HG03571 (cell line): ENCODE data around the gene C16orf87.
A peak's percentile ranks its signal among the peaks of the same experiment; 100 is the strongest.
"Not testable (repeated sequence)": the region's sequence is repeated elsewhere in the genome, so short reads cannot be mapped to it uniquely, and the experiment has no call there.

Experiments used
- ATAC-seq: cut with Tn5 transposase; IDR thresholded peaks from one replicate; pipeline ENCODE4 v1.9.1; 2021; ENCODE audit not compliant: unreplicated experiment

C16orf87 gene, protein sequence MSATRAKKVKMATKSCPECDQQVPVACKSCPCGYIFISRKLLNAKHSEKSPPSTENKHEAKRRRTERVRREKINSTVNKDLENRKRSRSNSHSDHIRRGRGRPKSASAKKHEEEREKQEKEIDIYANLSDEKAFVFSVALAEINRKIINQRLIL

DNA sequence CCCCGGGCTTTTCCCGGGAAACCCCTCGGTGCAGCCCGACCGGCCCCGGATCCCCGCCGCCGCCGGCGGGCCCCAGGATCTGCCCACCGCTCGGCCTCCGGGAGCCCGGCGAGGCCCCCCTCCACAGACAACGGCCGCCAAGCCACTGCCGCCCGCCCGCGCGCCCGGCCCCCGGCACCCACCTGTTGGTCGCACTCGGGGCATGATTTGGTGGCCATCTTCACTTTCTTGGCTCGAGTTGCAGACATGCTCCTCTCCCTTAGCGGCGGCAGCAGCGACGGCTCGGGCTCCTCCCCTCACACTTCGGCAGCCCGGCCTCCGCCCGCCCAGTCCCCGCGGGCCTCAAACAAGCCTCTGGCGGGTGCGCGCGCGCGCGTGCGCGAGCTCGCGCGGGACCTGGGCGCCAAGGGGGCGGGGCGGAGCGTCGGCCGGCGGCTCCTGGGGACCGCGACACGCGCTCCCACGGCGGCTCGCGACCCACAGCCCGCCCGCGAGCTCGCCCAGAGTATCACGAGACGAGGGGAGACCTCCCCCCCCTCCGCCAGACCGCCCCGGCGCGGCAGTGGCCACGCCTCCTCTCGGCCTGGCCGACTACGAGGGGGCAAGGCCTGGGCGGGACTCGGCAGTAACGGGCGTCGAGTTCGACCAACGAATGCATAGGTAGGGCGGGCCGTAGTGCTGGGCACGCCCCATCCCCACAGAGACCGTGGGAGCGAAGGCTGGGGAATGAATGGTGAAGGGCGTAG is at the start of gene C16orf87:
Gene C16orf87, minus strand, starts transcription at position 279 of the 746 bp plus-strand sequence. Its CDS starts 31 bp downstream, at position 248.
- ATAC-seq = peak; percentile 94

DNA sequence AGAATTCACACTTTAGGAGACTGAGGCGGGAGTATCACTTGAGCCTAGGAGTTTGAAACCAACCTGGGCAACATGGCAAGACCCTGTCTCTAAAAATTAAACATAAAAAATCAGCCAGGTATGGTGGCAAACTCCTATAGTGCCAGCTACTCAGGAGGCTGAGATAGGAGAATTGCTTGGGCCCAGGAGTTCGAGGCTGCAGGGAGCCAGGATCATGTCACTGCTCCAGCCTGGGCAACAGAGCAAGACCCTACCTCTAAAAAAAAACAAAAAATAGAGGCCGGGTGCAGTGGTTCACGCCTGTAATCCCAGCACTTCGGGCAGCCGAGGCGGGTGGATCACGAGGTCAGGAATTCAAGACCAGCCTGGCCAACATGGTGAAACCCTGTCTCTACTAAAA is 44.3 kb upstream of the C16orf87 start:
- no peak for ATAC-seq

- no peak for ATAC-seq
Observed at GRCh38 chr16:46873201-46873600, 42.2 kb upstream of the C16orf87 start.

- no peak for ATAC-seq
Observed at GRCh38 chr16:46871597-46871996, 40.6 kb upstream of the C16orf87 start.

DNA sequence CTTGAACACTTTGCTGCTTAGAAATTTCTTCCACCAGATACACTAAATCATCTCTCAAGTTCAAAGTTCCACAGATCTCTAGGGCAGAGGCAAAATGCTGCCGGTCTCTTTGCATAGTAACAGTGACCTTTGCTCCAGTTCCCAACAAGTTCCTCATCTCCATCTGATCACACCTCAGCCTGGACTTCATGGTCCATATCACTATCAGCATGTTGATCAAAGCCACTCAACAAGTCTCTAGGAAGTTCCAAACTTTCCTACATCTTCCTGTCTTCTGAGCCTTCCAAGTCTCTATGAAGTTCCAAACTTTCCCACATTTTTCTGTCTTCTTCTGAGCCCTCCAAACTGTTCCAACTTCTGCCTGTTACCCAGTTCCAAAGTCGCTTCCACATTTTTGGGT is 37.9 kb upstream of the C16orf87 start:
- ATAC-seq = not testable (repeated sequence)

GRCh38 chr16:46867486-46867885 is 36.5 kb upstream of the C16orf87 start:
- not testable (repeated sequence) for ATAC-seq

GRCh38 chr16:46866286-46866685 is 35.3 kb upstream of the C16orf87 start:
- no peak for ATAC-seq

GRCh38 chr16:46862555-46863447 is 31.8 kb upstream of the C16orf87 start:
- ATAC-seq = no peak

- no peak for ATAC-seq
Observed at GRCh38 chr16:46859719-46860152, 28.8 kb upstream of the C16orf87 start.

DNA sequence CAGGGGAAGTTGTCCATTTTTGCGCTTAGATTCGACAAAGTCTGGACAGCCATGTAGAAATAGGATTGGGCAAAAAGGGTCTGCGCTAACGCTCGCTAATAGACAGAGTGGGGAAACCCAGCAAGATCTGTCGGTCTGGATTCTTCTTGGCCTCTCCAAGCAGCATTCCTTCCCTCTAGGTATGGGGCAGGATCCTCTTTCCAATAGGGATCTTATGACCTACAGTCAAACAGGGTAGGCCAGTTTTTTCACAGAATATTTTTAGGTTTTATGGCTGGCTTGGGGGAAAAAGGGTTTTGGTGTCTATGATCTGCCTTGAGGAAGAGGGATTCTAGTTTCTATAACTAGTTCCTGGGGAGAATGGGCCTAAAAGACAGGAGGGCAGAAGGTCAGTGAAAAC is 27.2 kb upstream of the C16orf87 start:
- ATAC-seq = no peak

DNA sequence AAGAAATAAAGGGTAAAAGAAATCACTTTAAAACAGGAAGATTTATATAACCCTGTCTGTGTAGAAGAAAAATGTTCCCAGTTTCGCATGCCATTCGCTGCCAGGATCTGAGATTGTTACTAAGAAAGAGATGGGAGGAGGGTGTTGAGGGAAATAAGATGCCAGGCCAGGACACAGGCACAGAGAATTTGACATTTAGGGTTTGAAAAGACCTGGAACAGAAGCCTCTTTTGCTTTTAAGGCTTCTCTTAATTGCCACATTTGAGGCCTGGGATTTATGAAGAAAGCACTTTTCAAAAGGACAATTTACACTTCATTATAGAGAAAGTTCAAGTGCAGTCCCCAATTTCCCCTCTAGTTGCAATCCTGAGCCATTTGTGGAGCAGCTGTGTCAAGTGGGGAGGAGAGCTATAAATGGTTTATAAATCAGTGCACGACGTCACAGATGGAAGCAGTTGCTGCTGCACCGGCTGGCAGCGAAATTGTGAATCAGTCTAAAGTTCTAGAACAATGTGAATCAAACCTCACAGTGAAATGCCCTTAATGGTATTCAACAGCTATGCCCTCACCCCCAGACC is 26.5 kb upstream of the C16orf87 start:
- ATAC-seq = no peak

DNA sequence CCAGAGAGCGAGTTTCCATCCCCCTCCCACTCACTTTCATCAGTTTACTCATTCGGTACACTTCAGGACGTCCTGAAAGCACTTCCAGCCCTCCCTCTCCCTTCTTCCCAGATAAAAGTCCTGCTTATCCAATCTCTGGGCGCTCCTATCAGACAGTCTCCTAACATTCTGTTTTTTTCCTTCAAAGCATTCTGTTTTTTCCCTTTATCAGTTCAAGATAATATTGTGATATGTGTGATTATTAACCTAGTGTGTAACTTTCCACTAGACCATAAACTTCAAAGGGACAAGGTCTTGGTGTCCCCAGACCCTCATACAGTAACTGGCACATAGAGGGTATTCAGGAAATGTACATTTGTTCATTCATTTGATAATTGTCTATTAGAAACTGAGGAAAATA is 24.4 kb upstream of the C16orf87 start:
- no peak for ATAC-seq

DNA sequence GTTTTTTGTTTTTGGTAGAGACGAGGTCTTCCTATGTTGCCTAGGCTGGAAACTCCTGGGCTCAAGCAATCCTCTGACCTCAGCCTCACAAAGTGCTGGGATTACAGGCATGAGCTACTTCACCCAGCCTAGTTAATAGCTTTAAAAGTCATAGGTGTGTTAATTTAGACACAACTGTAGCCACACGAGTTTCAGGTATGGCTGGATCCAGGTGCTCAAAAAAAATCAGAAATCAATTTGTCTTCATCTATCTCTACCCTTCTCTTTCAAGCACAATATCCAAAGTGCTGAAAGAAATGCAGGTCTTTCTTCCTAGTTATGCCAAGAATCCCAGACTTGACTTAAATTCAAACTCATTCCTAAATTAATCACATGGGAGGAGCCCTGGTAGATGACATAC is 23.9 kb upstream of the C16orf87 start:
- no peak for ATAC-seq

- no peak for ATAC-seq
Observed at GRCh38 chr16:46853713-46854443, 22.9 kb upstream of the C16orf87 start.

- no peak for ATAC-seq
Observed at GRCh38 chr16:46852130-46852529, 21.1 kb upstream of the C16orf87 start.

- no peak for ATAC-seq
Observed at GRCh38 chr16:46850619-46851555, 19.9 kb upstream of the C16orf87 start.

DNA sequence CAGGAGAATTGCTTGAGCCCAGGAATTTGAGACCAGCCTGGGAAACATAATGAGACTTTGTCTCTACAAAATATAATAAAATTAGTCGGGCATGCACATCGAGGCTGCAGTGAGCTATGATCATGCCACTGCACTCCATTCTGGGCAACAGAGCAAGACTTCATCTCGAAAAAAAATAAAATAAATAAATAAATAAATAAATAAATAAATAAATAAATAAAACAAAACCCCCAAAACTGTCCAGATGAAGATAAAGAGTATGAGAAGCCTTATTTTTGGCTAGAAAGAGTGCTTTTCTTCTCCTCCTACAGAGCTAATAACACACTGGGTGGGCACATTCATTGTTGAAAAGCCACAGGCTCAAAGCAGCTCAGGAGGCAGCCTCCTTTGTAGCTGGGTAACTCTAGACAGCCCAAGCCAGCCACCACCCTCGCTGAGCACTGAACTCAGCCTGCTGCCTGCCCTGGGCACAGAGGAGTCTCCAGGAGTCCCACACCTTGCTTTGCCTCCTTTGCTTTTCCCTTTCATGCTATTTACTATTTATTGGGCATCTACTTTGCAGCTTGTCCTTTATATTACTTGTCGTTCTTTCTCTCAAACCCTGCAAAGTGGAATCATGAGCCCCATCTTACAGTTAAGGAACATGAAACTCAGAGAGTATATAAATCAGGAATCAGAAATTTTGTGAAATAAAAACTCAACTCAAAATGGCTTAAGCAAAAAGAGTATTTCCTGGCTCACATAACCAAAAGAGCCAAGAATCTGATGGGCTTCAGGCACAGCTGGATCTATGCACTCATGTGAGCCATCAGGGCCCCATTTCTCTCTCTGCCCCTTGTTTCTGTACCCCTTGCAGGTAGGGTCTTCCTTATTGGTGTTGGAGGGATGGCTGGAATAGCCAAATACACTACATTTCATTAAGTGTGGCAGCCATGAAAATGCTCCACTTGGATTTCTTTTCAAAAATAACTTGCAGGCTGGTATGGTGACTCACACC is 18.1 kb upstream of the C16orf87 start:
- no peak for ATAC-seq

- no peak for ATAC-seq
Observed at GRCh38 chr16:46845952-46846351, 15.0 kb upstream of the C16orf87 start.
